Right lobe of liver (tissue), 4 donors: ENCODE data around the gene NAT10.

ENCODE experiments used
- POLR2A ChIP-seq: fragments of 450-650 bp; IDR thresholded peaks from one replicate; pipeline ENCODE4 v1.6.1; 2017; ENCODE audit warnings: antibody characterized with exemption, mild to moderate bottlenecking
- TF ChIP-seq, protein P1 (sequence below), 4 donors: fragments of 200-600 bp in 3 of 4; fragments of 450-650 bp in 1 of 4; IDR thresholded peaks; one replicate each; pipeline versions ENCODE4 v1.5.1 to v1.8.0; 2016 to 2022; ENCODE audit warnings: antibody characterized with exemption in 4 of 4, mild to moderate bottlenecking in 2 of 4
- donor health status: DM: no; HTN: no; CAD: no.
- donor health status: DM: no; HTN: no; CAD: no.
- donor health status: DM: no; HTN: yes; CAD: no.

- TF ChIP-seq, protein P1, sequence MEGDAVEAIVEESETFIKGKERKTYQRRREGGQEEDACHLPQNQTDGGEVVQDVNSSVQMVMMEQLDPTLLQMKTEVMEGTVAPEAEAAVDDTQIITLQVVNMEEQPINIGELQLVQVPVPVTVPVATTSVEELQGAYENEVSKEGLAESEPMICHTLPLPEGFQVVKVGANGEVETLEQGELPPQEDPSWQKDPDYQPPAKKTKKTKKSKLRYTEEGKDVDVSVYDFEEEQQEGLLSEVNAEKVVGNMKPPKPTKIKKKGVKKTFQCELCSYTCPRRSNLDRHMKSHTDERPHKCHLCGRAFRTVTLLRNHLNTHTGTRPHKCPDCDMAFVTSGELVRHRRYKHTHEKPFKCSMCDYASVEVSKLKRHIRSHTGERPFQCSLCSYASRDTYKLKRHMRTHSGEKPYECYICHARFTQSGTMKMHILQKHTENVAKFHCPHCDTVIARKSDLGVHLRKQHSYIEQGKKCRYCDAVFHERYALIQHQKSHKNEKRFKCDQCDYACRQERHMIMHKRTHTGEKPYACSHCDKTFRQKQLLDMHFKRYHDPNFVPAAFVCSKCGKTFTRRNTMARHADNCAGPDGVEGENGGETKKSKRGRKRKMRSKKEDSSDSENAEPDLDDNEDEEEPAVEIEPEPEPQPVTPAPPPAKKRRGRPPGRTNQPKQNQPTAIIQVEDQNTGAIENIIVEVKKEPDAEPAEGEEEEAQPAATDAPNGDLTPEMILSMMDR (IDR thresholded peaks at IDR 0.05): no peak
- TF ChIP-seq POLR2A: no peak
These were observed 57.4 kb downstream of the NAT10 start for GRCh38 chr11:34162856-34163255.
